Adipocyte (in vitro differentiated cells): ENCODE results near the gene TRAM2.

Experiments
- DNase-seq: peaks from one replicate; pipeline ENCODE4 v3.0.0-alpha.2; 2015; ENCODE audit warnings: low read depth
- H3K27me3 ChIP-seq: replicated peaks from 2 replicates; pipeline ENCODE4 v1.7.0; 2013; ENCODE audit warnings: mild to moderate bottlenecking, low read length, moderate library complexity; ENCODE audit not compliant: control insufficient read depth, insufficient read depth
- H3K36me3 ChIP-seq: 2 replicates; pipeline ENCODE4 v1.7.0; 2013; ENCODE audit warnings: low read length, mild to moderate bottlenecking, moderate library complexity; ENCODE audit not compliant: control insufficient read depth, insufficient read depth, severe bottlenecking
- H3K4me1 ChIP-seq: 2 replicates; pipeline ENCODE4 v1.7.0; 2013; ENCODE audit warnings: mild to moderate bottlenecking, low read length, moderate library complexity; ENCODE audit not compliant: control insufficient read depth, insufficient read depth
- H3K4me3 ChIP-seq: 2 replicates; pipeline ENCODE4 v1.7.0; 2013; ENCODE audit warnings: mild to moderate bottlenecking, low read length, moderate library complexity
- H3K9ac ChIP-seq: 2 replicates; pipeline ENCODE4 v1.7.0; 2013; ENCODE audit warnings: mild to moderate bottlenecking, low read length, moderate library complexity
- H3K9me3 ChIP-seq: 2 replicates; pipeline ENCODE4 v1.7.0; 2013; ENCODE audit warnings: mild to moderate bottlenecking, low read length, moderate library complexity; ENCODE audit not compliant: control insufficient read depth

The TRAM2 gene

GRCh38 chr6:52564856-52565255, 12.0 kb downstream of the TRAM2 start:
- Histone ChIP-seq H3K36me3 (peaks cover 7% of the 10 kb centered on the region), H3K9me3 (no peaks in the 10 kb centered on the region), H3K4me1 (peaks cover 68% of the 10 kb centered on the region), H3K27me3 (no peaks in the 10 kb centered on the region), H3K9ac (no peak overlapping the region), H3K4me3 (no peak overlapping the region)
- no peak for DNase-seq

- DNase-seq = no peak
- Histone ChIP-seq H3K9me3 (no peaks in the 10 kb centered on the region), H3K27me3 (no peaks in the 10 kb centered on the region), H3K36me3 (peaks cover 7% of the 10 kb centered on the region), H3K9ac (no peak overlapping the region), H3K4me1 (peaks cover 67% of the 10 kb centered on the region), H3K4me3 (no peak overlapping the region)
Observed at GRCh38 chr6:52562911-52563310, 13.9 kb downstream of the TRAM2 start.

GRCh38 chr6:52560462-52560861, 16.4 kb downstream of the TRAM2 start:
- peaks cover 66% of the 10 kb centered on the region for H3K4me1 ChIP-seq
- no peaks in the 10 kb centered on the region for H3K27me3 ChIP-seq
- no peaks in the 10 kb centered on the region for H3K9me3 ChIP-seq
- DNase-seq = no peak
- no peak overlapping the region for H3K4me3 ChIP-seq
- peaks cover 7% of the 10 kb centered on the region for H3K36me3 ChIP-seq
- no peak overlapping the region for H3K9ac ChIP-seq

GRCh38 chr6:52558266-52559000, 18.4 kb downstream of the TRAM2 start:
- Histone ChIP-seq H3K4me3 (peak overlapping the region; percentile 15), H3K27me3 (no peaks in the 10 kb centered on the region), H3K36me3 (no peaks in the 10 kb centered on the region), H3K4me1 (peaks cover 72% of the 10 kb centered on the region), H3K9me3 (no peaks in the 10 kb centered on the region), H3K9ac (peak overlapping the region; percentile 41)
- DNase-seq = no peak

GRCh38 chr6:52557389-52558265, 19.2 kb downstream of the TRAM2 start:
- Histone ChIP-seq H3K36me3 (no peaks in the 10 kb centered on the region), H3K9ac (peak overlapping the region; percentile 41), H3K4me1 (peaks cover 75% of the 10 kb centered on the region), H3K9me3 (no peaks in the 10 kb centered on the region), H3K4me3 (peak overlapping the region; percentile 15), H3K27me3 (no peaks in the 10 kb centered on the region)
- DNase-seq = no peak

- H3K36me3 ChIP-seq = no peaks in the 10 kb centered on the region
- H3K4me1 ChIP-seq = peaks cover 85% of the 10 kb centered on the region
- no peaks in the 10 kb centered on the region for H3K9me3 ChIP-seq
- DNase-seq = peak; percentile 62
- peak overlapping the region; percentile 33 for H3K9ac ChIP-seq
- no peak overlapping the region for H3K4me3 ChIP-seq
- no peaks in the 10 kb centered on the region for H3K27me3 ChIP-seq
Observed at GRCh38 chr6:52555518-52556233, 21.2 kb downstream of the TRAM2 start.

- peaks cover 84% of the 10 kb centered on the region for H3K4me1 ChIP-seq
- H3K36me3 ChIP-seq = peaks cover under 1% of the 10 kb centered on the region
- no peak overlapping the region for H3K9ac ChIP-seq
- H3K4me3 ChIP-seq = no peak overlapping the region
- H3K9me3 ChIP-seq = no peaks in the 10 kb centered on the region
- no peak for DNase-seq
- no peaks in the 10 kb centered on the region for H3K27me3 ChIP-seq
Observed at GRCh38 chr6:52554684-52555280, 22.1 kb downstream of the TRAM2 start.

- no peak overlapping the region for H3K4me3 ChIP-seq
- no peaks in the 10 kb centered on the region for H3K9me3 ChIP-seq
- H3K36me3 ChIP-seq = peaks cover 5% of the 10 kb centered on the region
- H3K9ac ChIP-seq = no peak overlapping the region
- peaks cover 81% of the 10 kb centered on the region for H3K4me1 ChIP-seq
- DNase-seq = no peak
- H3K27me3 ChIP-seq = no peaks in the 10 kb centered on the region
Observed at GRCh38 chr6:52553719-52554118, 23.1 kb downstream of the TRAM2 start.

GRCh38 chr6:52553158-52553557, 23.7 kb downstream of the TRAM2 start:
- H3K4me1 ChIP-seq = peaks cover 81% of the 10 kb centered on the region

GRCh38 chr6:52552278-52552643, 24.6 kb downstream of the TRAM2 start:
- DNase-seq = no peak
- Histone ChIP-seq H3K9ac (peak overlapping the region; percentile 66), H3K36me3 (peaks cover 5% of the 10 kb centered on the region), H3K27me3 (no peaks in the 10 kb centered on the region), H3K9me3 (no peaks in the 10 kb centered on the region), H3K4me3 (peak overlapping the region; percentile 48), H3K4me1 (peaks cover 81% of the 10 kb centered on the region)

More at GRCh38 chr6:52553158-52553557, 23.7 kb downstream of the TRAM2 start:
- Histone ChIP-seq H3K27me3 (no peaks in the 10 kb centered on the region), H3K9ac (peak overlapping the region; percentile 66), H3K36me3 (peaks cover 5% of the 10 kb centered on the region), H3K4me3 (no peak overlapping the region), H3K9me3 (no peaks in the 10 kb centered on the region)
- no peak for DNase-seq
